ENCODE measurements around the gene COA5. TPM values are rescaled to one million over a fixed set of nuclear protein-coding genes. Genes with fewer than 3 reads are reported as not detected.

COA5 gene
- total and polyA plus RNA-seq, 4 donors: 9.7 to 42.0 (median 19.5) TPM

- TF ChIP-seq CTCF (IDR thresholded peaks at IDR 0.05; ENCODE audit: low read depth, low read length, missing input control) (no peak), ZBTB33 (IDR thresholded peaks at IDR 0.05) (no peak), FOXA1 (IDR thresholded peaks at IDR 0.05) (no peak), GABPA (IDR thresholded peaks at IDR 0.05 in 1 of 2, conservative IDR thresholded peaks at IDR 0.05 in 1 of 2) (no peak)
These were observed 38.0 kb downstream of the COA5 start (continued) for GRCh38 chr2:98570356-98570755.

- H3K4me3 ChIP-seq (ENCODE audit: low read depth in 1 of 3, low read length in 3 of 3): no peak overlapping the region
- H3K9me3 ChIP-seq (ENCODE audit: control insufficient read depth in 4 of 4, low read length in 3 of 4): no peaks in the 10 kb centered on the region
- no peak for DNase-seq (ENCODE audit: low spot score)
- peaks cover 5 to 39% (median 10%) of the 10 kb centered on the region in 4 donors for H3K36me3 ChIP-seq (ENCODE audit: control insufficient read depth in 4 of 4, insufficient read depth in 3 of 4, low read depth in 1 of 4, low read length in 3 of 4)
- H3K9ac ChIP-seq (ENCODE audit: low read depth in 1 of 2, low read length in 2 of 2): no peak overlapping the region
- no peaks in the 10 kb centered on the region for H3K4me1 ChIP-seq (ENCODE audit: control insufficient read depth in 4 of 4, insufficient read depth in 4 of 4, low read length in 3 of 4)
- H3K27me3 ChIP-seq (ENCODE audit: control insufficient read depth in 4 of 4, insufficient read depth in 4 of 4, low read length in 3 of 4): no peaks in the 10 kb centered on the region
- no peak overlapping the region for H3K27ac ChIP-seq (ENCODE audit: low read depth in 1 of 2, low read length in 2 of 2)
- TF ChIP-seq GABPA (IDR thresholded peaks at IDR 0.05 in 1 of 2, conservative IDR thresholded peaks at IDR 0.05 in 1 of 2) (no peak), RAD21 (IDR thresholded peaks at IDR 0.05) (no peak), REST (IDR thresholded peaks at IDR 0.05) (no peak), MAX (IDR thresholded peaks at IDR 0.05) (no peak), FOXA1 (IDR thresholded peaks at IDR 0.05) (no peak), TAF1 (conservative IDR thresholded peaks at IDR 0.05) (no peak), SP1 (IDR thresholded peaks at IDR 0.05) (no peak), FOXA2 (IDR thresholded peaks at IDR 0.05) (no peak), NR2F2 (IDR thresholded peaks at IDR 0.05) (no peak), HNF4G (IDR thresholded peaks at IDR 0.05) (no peak), CTCF (IDR thresholded peaks at IDR 0.05; ENCODE audit: low read depth, low read length, missing input control) (no peak), ZBTB33 (IDR thresholded peaks at IDR 0.05) (no peak), RXRA (IDR thresholded peaks at IDR 0.05) (no peak), JUND (IDR thresholded peaks at IDR 0.05) (no peak), YY1 (IDR thresholded peaks at IDR 0.05) (no peak), HNF4A (conservative IDR thresholded peaks at IDR 0.05) (no peak), EGR1 (IDR thresholded peaks at IDR 0.05; ENCODE audit: low read depth in 2 of 2) (no peak), ATF3 (IDR thresholded peaks at IDR 0.05) (no peak)
- 97% methylated on average over 13 of the region's 13 CpGs for WGBS
These were observed 38.4 kb downstream of the COA5 start for GRCh38 chr2:98569915-98570314.

Data from liver (tissue), 9 donors.